Measurements from ENCODE around the gene CACNA2D3.
"Not testable (repeated sequence)": the region's sequence is repeated elsewhere in the genome, so short reads cannot be mapped to it uniquely, and the experiment has no call there.

Gene CACNA2D3

DNA sequence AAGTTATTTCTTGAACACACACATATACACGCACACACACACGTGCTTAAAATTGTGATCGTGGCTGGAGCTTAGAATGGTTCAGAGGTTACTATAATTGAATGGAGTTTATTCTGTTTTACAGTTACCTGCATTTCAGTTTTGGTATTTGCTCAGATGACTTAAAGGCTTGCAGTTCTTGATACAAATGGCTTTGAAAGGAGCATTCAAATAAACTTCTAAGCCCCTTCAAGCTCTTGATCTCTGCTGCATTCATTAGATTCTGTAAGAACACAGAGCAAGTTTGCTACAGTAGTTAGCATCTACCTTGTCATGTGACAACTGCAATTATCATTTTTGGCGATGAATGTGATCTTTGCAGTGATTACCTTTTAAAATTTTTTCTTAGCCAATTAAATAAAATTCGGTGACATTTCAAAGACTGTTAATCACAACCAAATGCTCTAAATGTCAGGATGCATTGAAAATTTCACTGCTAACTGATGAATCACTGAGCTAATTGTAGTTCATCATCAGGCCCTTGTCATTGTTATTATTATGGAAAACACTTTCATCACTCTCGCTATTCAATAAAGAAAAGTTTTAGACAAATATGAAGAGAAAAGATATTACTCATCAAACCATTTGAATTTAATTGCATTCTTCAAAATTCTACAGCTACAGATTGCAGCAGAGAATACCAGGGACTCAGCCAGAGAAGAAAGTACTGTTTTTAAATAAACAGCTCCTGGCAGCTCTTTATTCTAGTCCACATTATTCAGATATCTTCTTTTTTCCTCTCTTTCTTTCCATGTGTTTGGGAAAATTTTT lies 509.4 kb downstream of the CACNA2D3 start:
- TF ChIP-seq, protein P1, sequence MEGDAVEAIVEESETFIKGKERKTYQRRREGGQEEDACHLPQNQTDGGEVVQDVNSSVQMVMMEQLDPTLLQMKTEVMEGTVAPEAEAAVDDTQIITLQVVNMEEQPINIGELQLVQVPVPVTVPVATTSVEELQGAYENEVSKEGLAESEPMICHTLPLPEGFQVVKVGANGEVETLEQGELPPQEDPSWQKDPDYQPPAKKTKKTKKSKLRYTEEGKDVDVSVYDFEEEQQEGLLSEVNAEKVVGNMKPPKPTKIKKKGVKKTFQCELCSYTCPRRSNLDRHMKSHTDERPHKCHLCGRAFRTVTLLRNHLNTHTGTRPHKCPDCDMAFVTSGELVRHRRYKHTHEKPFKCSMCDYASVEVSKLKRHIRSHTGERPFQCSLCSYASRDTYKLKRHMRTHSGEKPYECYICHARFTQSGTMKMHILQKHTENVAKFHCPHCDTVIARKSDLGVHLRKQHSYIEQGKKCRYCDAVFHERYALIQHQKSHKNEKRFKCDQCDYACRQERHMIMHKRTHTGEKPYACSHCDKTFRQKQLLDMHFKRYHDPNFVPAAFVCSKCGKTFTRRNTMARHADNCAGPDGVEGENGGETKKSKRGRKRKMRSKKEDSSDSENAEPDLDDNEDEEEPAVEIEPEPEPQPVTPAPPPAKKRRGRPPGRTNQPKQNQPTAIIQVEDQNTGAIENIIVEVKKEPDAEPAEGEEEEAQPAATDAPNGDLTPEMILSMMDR (IDR thresholded peaks at IDR 0.05; ENCODE audit: control insufficient read depth, insufficient read depth, low read depth, low read length, missing control alignments), result no peak
- no peak for DNase-seq (ENCODE audit: low read depth)
- H3K4me3 ChIP-seq (ENCODE audit: control insufficient read depth, low read depth, low read length), result no peak overlapping the region

DNA sequence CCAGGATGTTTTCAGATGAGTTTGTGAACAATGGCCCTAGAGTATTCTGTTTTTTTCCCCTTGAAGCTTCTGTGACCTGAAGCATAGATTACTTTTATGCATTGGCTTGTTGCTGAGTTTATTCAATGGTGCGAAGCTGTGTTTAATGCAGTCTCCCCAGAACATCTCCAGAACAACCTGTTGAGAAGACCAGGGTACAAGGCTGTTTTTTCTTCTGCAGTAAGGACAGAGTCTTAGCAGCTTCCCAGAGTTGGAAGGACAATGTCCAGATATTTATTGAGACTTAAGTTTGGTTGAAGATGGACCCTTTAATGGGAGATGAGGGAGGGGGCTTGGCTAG lies 509.9 kb downstream of the CACNA2D3 start:
- TF ChIP-seq, protein P1 (IDR thresholded peaks at IDR 0.05; ENCODE audit: control insufficient read depth, insufficient read depth, low read depth, low read length, missing control alignments), result no peak
- H3K4me3 ChIP-seq (ENCODE audit: control insufficient read depth, low read depth, low read length), result no peak overlapping the region
- no peak for DNase-seq (ENCODE audit: low read depth)

GRCh38 chr3:54632834-54633233 lies 510.5 kb downstream of the CACNA2D3 start:
- DNase-seq (ENCODE audit: low read depth), result no peak
- H3K4me3 ChIP-seq (ENCODE audit: control insufficient read depth, low read depth, low read length), result no peak overlapping the region
- TF ChIP-seq, protein P1 (IDR thresholded peaks at IDR 0.05; ENCODE audit: control insufficient read depth, insufficient read depth, low read depth, low read length, missing control alignments), result no peak

DNA sequence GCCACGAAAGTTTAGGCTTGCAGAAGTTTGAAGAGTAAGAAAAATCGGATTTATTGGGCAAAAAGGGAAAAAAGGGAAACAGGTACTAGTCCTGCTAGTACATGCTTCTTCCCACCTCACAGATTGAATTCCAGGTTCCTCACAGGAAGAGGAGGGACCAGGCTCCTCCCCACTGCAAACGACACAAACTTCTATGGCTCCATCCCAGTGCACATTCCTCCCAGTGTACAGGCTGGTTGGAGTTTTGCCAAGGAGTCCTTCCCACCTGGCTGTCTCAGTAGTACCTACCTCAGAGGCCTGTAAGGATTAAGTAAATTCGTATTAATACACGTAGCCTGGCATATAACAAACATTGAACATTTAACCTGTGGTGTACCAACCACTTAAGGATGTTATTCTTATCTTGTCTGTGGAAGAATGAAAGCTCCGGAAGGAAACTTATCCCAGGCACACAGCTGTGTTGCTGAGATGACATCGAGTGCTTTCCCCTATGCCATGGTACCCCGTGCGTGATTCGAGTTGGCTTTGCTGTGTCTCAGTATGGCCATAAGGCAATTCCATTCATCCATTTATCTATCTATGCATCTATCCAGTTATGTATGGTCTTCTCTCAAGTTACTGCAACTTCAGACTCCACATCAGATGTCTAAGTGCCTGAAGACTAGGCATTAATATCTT lies 511.2 kb downstream of the CACNA2D3 start:
- no peak overlapping the region for H3K4me3 ChIP-seq (ENCODE audit: control insufficient read depth, low read depth, low read length)
- DNase-seq (ENCODE audit: low read depth), result no peak
- TF ChIP-seq, protein P1 (IDR thresholded peaks at IDR 0.05; ENCODE audit: control insufficient read depth, insufficient read depth, low read depth, low read length, missing control alignments), result no peak

DNA sequence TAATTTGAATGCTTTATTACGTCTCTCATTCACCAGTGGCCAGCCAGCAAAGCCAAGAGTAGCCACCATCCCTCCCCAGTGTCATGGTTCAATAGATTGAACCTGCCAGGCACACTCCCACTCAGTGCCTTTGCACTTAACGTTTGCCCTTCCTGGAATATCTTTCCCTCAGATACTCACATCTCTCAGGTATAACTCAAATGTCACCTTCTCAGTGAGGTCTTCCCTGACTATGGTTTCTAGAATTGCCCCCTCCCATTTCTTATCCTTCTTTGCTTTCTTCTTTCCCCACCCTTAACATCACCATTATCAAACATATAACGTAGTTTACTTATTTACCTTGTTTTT lies 511.7 kb downstream of the CACNA2D3 start:
- TF ChIP-seq, protein P1 (IDR thresholded peaks at IDR 0.05; ENCODE audit: control insufficient read depth, insufficient read depth, low read depth, low read length, missing control alignments), result no peak
- H3K4me3 ChIP-seq (ENCODE audit: control insufficient read depth, low read depth, low read length), result no peak overlapping the region
- DNase-seq (ENCODE audit: low read depth), result no peak

DNA sequence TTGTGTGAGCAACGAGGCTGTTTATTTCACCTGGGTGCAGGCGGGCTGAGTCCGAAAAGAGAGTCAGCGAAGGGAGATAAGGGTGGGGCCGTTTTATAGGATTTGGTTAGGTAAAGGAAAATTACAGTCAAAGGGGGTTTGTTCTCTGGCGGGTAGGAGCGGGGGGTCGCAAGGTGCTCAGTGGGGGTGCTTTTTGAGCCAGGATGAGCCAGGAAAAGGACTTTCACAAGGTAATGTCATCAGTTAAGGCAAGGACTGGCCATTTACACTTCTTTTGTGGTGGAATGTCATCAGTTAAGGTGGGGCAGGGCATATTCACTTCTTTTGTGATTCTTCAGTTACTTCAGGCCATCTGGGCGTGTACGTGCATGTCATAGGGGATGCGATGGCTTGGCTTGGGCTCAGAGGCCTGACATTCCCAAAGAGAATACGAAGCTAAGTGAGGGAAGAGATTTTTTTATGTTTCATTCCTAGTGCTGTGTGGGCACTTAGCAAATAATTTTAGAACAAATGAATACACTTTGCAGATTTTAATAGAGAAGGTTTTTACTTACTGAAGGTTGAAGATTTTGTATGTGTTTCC lies 517.5 kb downstream of the CACNA2D3 start:
- not testable (repeated sequence) for H3K4me3 ChIP-seq (ENCODE audit: control insufficient read depth, low read depth, low read length)

More for the DNA sequence above, 517.5 kb downstream of the CACNA2D3 start:
- not testable (repeated sequence) for DNase-seq (ENCODE audit: low read depth)

Measured in AG09309 (cell line).